Eye (tissue), 1 donor: ENCODE measurements around the gene WRAP73.

Experiments
- DNase-seq: peaks from one replicate; pipeline ENCODE4 v3.0.0-alpha.2; 2015

WRAP73 gene

GRCh38 chr1:3649342-3650247 lies at the start of gene WRAP73:
Gene WRAP73 (minus strand): TSS chr1:3650103. CDS start chr1:3649999, 104 bp downstream.
- DNase-seq = peak; percentile 96

GRCh38 chr1:3699596-3699995 lies 49.7 kb upstream of the WRAP73 start:
- no peak for DNase-seq

GRCh38 chr1:3698660-3699408 lies 48.9 kb upstream of the WRAP73 start:
- DNase-seq = no peak

GRCh38 chr1:3697810-3698209 lies 47.9 kb upstream of the WRAP73 start:
- DNase-seq = no peak

GRCh38 chr1:3697104-3697503 lies 47.2 kb upstream of the WRAP73 start:
- no peak for DNase-seq

- no peak for DNase-seq
These were observed 46.8 kb upstream of the WRAP73 start for GRCh38 chr1:3696689-3697088.

GRCh38 chr1:3695326-3696217 lies 45.7 kb upstream of the WRAP73 start:
- DNase-seq = peak; percentile 73

- DNase-seq = no peak
These were observed 43.4 kb upstream of the WRAP73 start for GRCh38 chr1:3693321-3693720.

- DNase-seq = peak; percentile 73
These were observed 42.7 kb upstream of the WRAP73 start for GRCh38 chr1:3692598-3692997.

GRCh38 chr1:3691421-3692204 lies 41.7 kb upstream of the WRAP73 start:
- DNase-seq = no peak

- no peak for DNase-seq
These were observed 40.6 kb upstream of the WRAP73 start for GRCh38 chr1:3690282-3691065.

- DNase-seq = no peak
These were observed 39.3 kb upstream of the WRAP73 start for GRCh38 chr1:3689138-3689750.

- DNase-seq = no peak
These were observed 38.6 kb upstream of the WRAP73 start for GRCh38 chr1:3688356-3689137.

- no peak for DNase-seq
These were observed 37.6 kb upstream of the WRAP73 start for GRCh38 chr1:3687504-3687903.

GRCh38 chr1:3685906-3686305 lies 36.0 kb upstream of the WRAP73 start:
- no peak for DNase-seq

- DNase-seq = no peak
These were observed 35.3 kb upstream of the WRAP73 start for GRCh38 chr1:3685222-3685621.

- DNase-seq = peak; percentile 74
These were observed 34.1 kb upstream of the WRAP73 start for GRCh38 chr1:3683992-3684391.

- no peak for DNase-seq
These were observed 33.3 kb upstream of the WRAP73 start for GRCh38 chr1:3683197-3683596.

GRCh38 chr1:3681898-3682806 lies 32.2 kb upstream of the WRAP73 start:
- no peak for DNase-seq
